ENCODE data around the gene ALDH1L1. TPM values are rescaled to one million over a fixed set of nuclear protein-coding genes. Genes with fewer than 3 reads are reported as not detected.

ALDH1L1 gene
- total and polyA plus RNA-seq, 7 donors, result 12.9 to 121 (median 40.1) TPM

GRCh38 chr3:126116526-126116925, 63.9 kb downstream of the ALDH1L1 start:
- 68 to 84% (median 76%) methylated on average over 1 of the region's 1 CpG for WGBS, 3 donors
- Histone ChIP-seq H3K27ac (no peak overlapping the region), H3K9me3 (no peaks in the 10 kb centered on the region), H3K4me3 (no peak overlapping the region), H3K27me3 (ENCODE audit: insufficient read depth in 3 of 3, low read length in 2 of 3) (no peaks in the 10 kb centered on the region), H3K36me3 (ENCODE audit: insufficient read depth in 1 of 2, low read depth in 1 of 2) (peaks cover 0 to 23% of the 10 kb centered on the region in 2 donors), H3K4me1 (peaks cover 24% of the 10 kb centered on the region)
- intact Hi-C loops (cut with DNase I), result no loop called here
- TF ChIP-seq CTCF (IDR thresholded peaks at IDR 0.05), result no peak
- ATAC-seq (no peak), DNase-seq (no peak)

GRCh38 chr3:126114443-126115386, 65.7 kb downstream of the ALDH1L1 start:
- Histone ChIP-seq H3K36me3 (ENCODE audit: insufficient read depth in 1 of 2, low read depth in 1 of 2) (peaks cover 0 to 21% of the 10 kb centered on the region in 2 donors), H3K4me3 (no peak overlapping the region), H3K27me3 (ENCODE audit: insufficient read depth in 3 of 3, low read length in 2 of 3) (no peaks in the 10 kb centered on the region), H3K27ac (no peak overlapping the region), H3K9me3 (no peaks in the 10 kb centered on the region), H3K4me1 (peaks cover 16% of the 10 kb centered on the region)
- WGBS, 3 donors, result 79 to 84% (median 80%) methylated on average over 16 of the region's 16 CpGs
- DNase-seq (no peak), ATAC-seq (no peak)
- intact Hi-C loops (cut with DNase I), result no loop called here
- TF ChIP-seq CTCF (IDR thresholded peaks at IDR 0.05), result no peak

GRCh38 chr3:126113733-126114442, 66.5 kb downstream of the ALDH1L1 start:
- intact Hi-C loops (cut with DNase I), result no loop called here
- Histone ChIP-seq H3K27ac (no peak overlapping the region), H3K4me1 (peaks cover 7% of the 10 kb centered on the region), H3K4me3 (no peak overlapping the region), H3K36me3 (ENCODE audit: insufficient read depth in 1 of 2, low read depth in 1 of 2) (peaks cover 0 to 29% of the 10 kb centered on the region in 2 donors), H3K9me3 (no peaks in the 10 kb centered on the region), H3K27me3 (ENCODE audit: insufficient read depth in 3 of 3, low read length in 2 of 3) (no peaks in the 10 kb centered on the region)
- TF ChIP-seq CTCF (IDR thresholded peaks at IDR 0.05), result peak; percentile 42
- no peak for DNase-seq
- ATAC-seq, result peak; percentile 46 to 75 (median 70)
- 74 to 85% (median 84%) methylated on average over 9 of the region's 9 CpGs for WGBS, 3 donors

GRCh38 chr3:126113238-126113555, 67.2 kb downstream of the ALDH1L1 start:
- WGBS, 3 donors, result 82 to 87% (median 85%) methylated on average over 5 to 6 of the region's 6 CpGs

More at GRCh38 chr3:126113238-126113555, 67.2 kb downstream of the ALDH1L1 start:
- DNase-seq, result peak in 1 of 2 donors; percentile 39
- no peaks in the 10 kb centered on the region for H3K9me3 ChIP-seq
- TF ChIP-seq CTCF (IDR thresholded peaks at IDR 0.05), result no peak
- intact Hi-C loops (cut with DNase I), result no loop called here
- no peak overlapping the region for H3K27ac ChIP-seq
- no peaks in the 10 kb centered on the region for H3K27me3 ChIP-seq (ENCODE audit: insufficient read depth in 3 of 3, low read length in 2 of 3)
- H3K4me3 ChIP-seq, result no peak overlapping the region
- peak in 1 of 4 donors; percentile 17 for ATAC-seq
- H3K36me3 ChIP-seq (ENCODE audit: insufficient read depth in 1 of 2, low read depth in 1 of 2), result peaks cover 0 to 36% of the 10 kb centered on the region in 2 donors
- peaks cover under 1% of the 10 kb centered on the region for H3K4me1 ChIP-seq

All from psoas muscle (tissue), 8 donors.